Activated T-helper 9 cell treated with anti-CD3 and anti-CD28 coated beads, Interleukin-2, amount 50 U/mL, for 16 hours (primary cell): Measurements from ENCODE around the gene CFAP46.
"Not testable (repeated sequence)": the region's sequence is repeated elsewhere in the genome, so short reads cannot be mapped to it uniquely, and the experiment has no call there.

Experiments used
- DNase-seq: peaks from one replicate; pipeline ENCODE4 v3.0.0-alpha.2; 2020; ENCODE audit warnings: low read depth

Gene CFAP46

GRCh38 chr10:132787495-132788179 is 154.7 kb downstream of the CFAP46 start:
- no peak for DNase-seq

GRCh38 chr10:132786884-132787494 is 155.4 kb downstream of the CFAP46 start:
- DNase-seq: no peak

GRCh38 chr10:132786476-132786883 is 155.9 kb downstream of the CFAP46 start:
- DNase-seq: no peak

DNA sequence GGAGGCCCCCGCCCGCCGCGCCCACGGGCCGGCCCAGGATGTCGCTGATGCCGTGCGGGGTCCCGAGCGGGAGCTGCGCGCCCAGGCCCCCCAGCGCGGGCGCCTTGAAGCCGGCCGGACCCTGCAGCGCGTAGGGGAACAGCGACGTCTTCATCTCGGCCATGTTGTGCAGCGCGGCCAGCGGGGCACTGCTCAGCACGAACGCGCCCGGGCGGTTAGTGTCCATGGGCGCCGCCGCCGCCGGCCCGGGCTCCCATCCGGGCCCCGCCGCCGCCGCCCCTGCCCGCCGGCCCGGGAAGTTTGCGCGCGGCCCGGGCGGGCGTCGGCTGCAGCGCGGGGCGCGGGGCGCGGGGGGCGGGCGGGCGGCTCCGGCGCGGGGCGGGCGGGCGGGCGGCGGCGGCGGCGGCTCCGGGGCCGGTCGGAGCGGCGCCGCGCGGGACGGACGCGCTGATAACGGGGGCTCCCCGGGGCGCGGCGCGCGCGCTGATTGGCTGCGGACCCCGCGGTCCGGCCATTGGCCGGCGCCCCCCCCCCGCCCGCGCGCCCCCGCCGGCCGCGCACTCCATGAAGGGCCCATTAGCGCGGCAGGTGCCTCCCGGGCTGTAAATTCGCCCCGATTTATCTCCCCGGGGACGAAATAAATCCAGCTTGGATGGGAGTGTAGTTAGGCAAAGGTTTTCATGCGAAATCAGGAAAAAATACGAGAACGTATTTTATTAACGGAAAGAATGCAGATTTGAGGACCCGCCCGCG is 156.5 kb downstream of the CFAP46 start, which contains the start of gene NKX6-2:
Gene NKX6-2, minus strand, starts transcription at position 425 of the 753 bp plus-strand sequence. Its CDS starts 199 bp downstream, at position 226.
- no peak for DNase-seq

GRCh38 chr10:132784866-132785722 is 157.3 kb downstream of the CFAP46 start:
- no peak for DNase-seq

DNA sequence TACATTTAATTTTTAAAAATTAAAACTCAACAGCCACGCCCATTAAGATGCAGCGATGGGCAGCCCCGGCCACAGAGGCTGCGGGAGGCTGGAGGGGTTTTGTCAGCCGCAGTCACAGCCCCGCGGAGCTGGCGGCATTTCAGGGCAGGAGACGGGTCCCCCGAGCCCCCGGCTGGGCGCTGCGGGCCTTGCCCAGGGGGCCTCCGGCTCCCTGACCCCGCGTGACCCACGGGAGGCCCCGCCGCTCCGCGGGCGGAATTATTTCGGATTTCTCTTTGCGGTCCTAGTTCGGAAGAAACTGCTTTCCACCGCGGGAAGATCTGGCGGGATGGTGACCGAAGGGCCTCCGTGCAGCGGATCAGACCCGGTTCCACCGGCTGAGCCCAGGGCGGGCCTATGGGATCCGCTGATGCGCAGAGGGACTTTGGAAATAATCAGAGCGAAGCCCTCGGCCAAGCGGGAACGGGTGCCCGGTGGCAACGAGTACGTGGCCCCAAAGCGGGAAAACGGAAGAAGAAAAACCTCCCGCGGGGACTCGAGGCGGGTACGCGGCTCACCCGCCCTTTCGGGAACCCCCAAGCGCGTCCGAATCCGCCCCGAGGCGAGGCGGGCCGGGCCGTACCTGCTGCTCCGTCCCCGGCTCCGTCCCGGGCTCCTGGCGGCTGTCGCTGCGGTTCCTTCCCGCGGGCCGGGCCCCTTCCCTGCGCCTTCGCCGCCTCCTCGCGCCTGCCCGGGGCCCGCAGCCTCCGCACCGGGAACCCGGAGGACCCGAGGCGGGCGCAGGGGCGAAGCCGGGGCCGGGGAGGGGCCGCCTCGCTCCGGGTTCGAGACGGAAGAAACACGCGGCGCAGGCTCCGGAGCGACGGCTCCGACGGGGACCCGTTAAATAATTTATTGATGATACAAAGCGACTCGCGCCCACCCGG is 158.2 kb downstream of the CFAP46 start:
- no peak for DNase-seq

DNA sequence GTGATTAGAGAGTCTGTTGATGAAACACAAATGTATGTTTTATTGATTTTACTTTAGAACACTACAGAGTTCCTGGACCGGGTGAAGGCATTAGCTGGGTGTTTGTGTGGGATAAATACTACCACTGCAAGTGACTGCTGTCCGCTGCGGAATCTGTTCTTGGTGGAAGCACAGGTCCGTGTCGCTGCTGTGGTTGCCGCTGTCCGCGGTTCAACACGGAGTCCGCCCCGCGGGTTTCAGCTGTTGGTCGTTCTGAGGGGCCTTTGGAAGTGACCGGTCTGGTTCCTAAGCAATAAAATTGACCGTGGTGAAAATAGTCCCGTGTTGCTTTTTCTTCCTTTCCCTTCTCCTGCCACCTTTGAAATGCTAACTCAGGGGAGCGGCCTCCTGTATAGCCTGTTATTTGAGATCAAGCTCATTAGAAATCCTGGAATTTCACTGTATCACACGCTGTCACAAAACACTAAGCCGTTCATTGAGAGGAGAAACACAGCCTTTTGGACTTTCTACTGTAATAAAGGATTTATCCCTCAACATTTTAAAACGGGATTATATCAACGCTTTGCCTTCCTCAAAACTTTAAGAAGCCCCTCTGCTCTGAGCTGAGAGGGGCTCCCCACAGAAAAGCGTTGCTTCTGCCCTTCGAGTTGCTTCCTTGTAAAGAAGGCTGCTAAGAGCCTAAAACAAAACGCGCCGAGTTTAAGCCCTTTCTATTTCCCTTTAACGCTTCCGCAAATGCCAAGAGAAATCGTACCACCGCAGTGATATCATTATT is 159.0 kb downstream of the CFAP46 start:
- DNase-seq: no peak

DNA sequence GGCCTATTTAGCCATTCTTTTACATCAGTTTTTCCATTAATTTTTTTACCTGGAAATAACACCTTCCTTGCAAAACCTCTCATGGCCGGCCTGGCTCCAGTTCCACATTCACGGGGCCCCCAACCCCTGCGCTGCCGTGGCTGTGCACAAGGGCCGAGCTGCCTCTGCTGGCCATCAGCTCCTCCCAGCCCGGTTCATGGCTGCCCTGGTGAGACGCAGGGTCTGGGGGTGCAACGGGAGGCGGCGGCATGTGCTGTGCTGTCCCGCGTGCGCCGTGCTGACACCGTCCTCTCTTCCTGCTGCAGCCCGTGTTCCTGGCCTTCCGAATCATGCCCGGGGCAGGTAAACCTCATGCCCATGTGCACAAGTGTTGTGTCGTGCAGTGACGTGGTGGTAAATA is 160.8 kb downstream of the CFAP46 start:
- DNase-seq: no peak

GRCh38 chr10:132780356-132780755 is 162.0 kb downstream of the CFAP46 start:
- no peak for DNase-seq

DNA sequence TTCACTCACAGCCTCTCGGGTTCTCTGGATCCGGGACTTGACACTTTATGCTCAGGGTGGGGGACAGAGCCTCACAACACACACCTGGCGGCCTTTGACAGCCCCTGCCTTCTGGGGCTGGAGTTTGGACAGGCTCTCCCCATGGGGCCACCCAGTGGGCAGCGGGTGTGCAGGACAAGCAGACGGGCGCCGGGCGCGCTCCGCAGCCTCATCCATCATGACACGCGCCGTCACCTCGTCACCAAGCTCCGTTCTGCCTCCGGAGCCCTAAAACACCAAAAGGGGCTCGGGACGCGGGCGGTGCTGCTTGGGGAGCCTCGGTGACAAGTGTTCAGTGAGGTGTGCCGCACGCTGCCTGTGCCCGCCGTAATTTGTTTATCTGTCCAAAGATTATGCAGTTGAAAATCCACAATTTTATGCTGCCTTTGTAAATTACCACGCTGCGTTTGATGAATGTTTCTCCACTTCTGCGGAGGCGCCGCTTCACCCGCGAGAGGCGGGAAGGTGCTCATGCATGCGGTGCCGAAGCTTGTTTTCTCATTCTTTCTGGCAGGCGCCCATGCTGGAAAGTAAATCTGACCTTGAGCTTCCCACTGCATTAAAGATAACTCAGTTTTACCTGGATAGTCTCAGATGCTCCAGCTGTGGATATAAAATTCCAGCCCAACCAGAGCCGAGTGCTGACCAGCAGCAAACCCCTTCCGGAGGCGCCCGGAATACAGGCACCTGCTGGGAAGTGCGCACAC is 162.6 kb downstream of the CFAP46 start:
- no peak for DNase-seq

DNA sequence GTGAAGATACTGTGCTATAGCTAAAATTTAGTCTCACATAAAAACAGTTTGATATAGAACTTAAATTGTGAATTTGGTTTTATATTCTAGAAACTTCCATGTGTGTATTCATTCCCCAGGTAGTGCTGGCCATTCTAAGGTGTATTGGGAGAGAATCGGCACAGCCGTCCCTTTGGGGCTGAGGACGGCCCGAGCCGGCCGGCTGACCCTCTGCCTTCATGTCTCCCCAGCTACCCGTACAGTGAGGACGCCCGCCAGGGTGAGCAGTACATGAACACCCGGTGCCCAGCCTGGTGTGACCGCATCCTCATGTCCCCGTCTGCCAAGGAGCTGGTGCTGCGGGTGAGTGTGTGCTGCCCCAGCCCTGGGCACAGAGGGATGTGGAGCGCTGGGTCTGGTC is 164.9 kb downstream of the CFAP46 start:
- no peak for DNase-seq

DNA sequence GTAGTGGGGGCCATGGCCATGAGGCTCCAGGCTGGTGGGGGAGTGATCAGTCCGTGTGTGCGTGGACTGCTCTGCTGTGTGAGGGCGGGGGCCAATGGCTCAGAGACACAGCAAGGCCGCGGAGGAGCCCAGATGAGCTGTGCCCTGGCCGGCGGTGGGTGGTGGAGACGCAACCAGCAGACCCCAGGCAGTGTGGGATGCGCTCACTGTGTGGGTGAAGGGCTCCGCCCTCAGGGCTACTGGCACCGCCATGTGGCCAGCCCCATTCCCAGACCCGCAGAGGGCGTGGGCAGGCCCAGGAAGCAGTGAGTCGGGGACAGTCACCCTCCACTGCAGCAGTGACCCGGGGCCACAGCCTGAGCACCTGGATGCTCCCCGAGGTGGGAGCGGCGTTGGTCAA is 165.5 kb downstream of the CFAP46 start:
- DNase-seq: no peak

DNA sequence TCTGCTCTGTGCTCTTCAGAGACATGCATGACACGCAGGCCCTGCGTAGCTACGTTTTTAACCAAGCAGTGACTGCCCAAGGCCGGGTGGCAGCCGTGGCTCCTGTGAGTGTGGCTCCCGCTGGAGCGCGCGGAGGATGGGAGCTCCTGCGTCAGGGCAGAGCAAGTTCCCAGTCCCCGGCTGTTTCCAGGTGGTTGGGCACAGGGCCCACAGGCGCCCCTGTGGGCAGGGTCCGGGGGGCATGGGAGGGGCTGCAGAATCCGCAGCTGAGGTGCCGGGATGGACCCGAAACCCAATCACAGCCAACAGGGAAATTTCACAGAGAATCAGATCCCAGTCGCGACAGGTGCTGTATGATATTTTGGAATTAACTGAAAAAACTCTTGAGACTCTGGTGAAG is 166.2 kb downstream of the CFAP46 start:
- DNase-seq: no peak

- no peak for DNase-seq
Measured at GRCh38 chr10:132774902-132775863, 167.2 kb downstream of the CFAP46 start.

DNA sequence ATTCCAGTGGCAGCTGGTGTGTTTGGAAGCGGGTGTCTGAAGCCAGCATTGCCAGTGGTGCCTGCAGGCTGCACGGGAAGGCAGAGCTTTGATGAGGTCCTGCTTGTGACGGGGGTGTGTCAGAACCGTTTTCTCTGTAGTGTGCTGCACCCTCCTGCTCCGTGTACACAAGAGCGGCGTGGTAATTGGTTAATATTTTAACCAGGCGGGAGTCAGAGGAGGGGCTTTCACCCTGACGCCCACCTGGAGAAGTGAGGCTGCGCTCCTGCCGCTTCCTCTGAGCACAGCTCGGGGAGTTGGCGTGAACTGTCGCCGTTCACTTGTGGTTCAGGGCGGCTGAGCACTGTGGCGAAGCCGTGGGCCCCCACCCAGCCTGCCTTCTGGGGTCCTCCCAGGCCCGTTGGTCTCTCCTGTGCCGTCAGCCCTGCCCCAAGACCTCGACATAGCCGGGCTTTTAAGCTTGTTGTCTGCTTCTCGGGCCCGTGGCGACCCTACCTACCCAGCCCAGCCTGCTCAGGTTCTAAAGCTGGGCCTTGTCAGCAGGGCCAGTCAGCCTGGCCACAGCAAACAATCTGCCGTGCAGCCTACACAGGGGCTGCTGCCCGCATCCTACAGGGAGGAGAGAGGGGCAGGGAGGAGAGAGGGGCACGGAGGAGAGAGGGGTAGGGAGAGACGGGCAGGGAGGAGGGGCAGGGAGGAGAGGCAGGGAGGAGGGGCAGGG is 168.0 kb downstream of the CFAP46 start:
- DNase-seq: no peak

GRCh38 chr10:132772816-132773215 is 169.6 kb downstream of the CFAP46 start:
- DNase-seq: not testable (repeated sequence)
